ENCODE results near the gene PRAME. TPM values are rescaled to one million over a fixed set of nuclear protein-coding genes. Genes with fewer than 3 reads are reported as not detected.

The PRAME gene
- total and polyA plus RNA-seq, 2 of the 13 experiments (the other 11 are each of a cell fraction or from before 2014, with no cell fraction given): 0.11 to 0.83 TPM

- Histone ChIP-seq H3K9ac (ENCODE audit: insufficient read depth, low read depth, low read length) (no peak overlapping the region), H2AFZ (ENCODE audit: low read length) (no peak overlapping the region), H4K20me1 (ENCODE audit: insufficient read depth, low read length) (no peaks in the 10 kb centered on the region), H3K4me1 (ENCODE audit: insufficient read depth, low read length) (no peaks in the 10 kb centered on the region), H3K9me3 (ENCODE audit: low read length) (no peaks in the 10 kb centered on the region), H3K4me3 (replicated peaks in 1 of 3; ENCODE audit: insufficient read depth in 1 of 3, low read depth in 2 of 3, low read length in 3 of 3) (no peak overlapping the region), H3K79me2 (ENCODE audit: insufficient read depth, low read length) (no peaks in the 10 kb centered on the region), H3K27me3 (ENCODE audit: control insufficient read depth in 1 of 2, insufficient read depth in 2 of 2, low read length in 2 of 2) (peaks cover 0 to 13% of the 10 kb centered on the region in 2 experiments; a peak in 2 of 5 replicates), H3K4me2 (ENCODE audit: low read depth, low read length) (no peak overlapping the region), H3K27ac (ENCODE audit: extremely low read length, insufficient read depth, low read length) (no peak overlapping the region), H3K36me3 (replicated peaks in 1 of 2; ENCODE audit: control insufficient read depth in 1 of 2, insufficient read depth in 2 of 2, low read length in 2 of 2) (no peaks in the 10 kb centered on the region)
- no TSS peak for BruUV-seq (replicated peaks)
- in situ Hi-C loops (cut with HindIII; ENCODE audit: extremely low pct_ligation_motif_present, low pct_unique_long_range_greater_than_20kb) (no loop called here), intact Hi-C loops (cut with micrococcal nuclease; ENCODE audit: unreplicated experiment) (no loop called here)
- DNase-seq (ENCODE audit: low spot score) (no peak), ATAC-seq (no peak), FAIRE-seq (no peak)
- 0% methylated on average over 1 of the region's 9 CpGs for WGBS (ENCODE audit: low lambda C conversion rate)
- no peak for TF ChIP-seq TBL1XR1 (IDR thresholded peaks at IDR 0.05; ENCODE audit: borderline replicate concordance, low read length, partially characterized antibody)
- no peak for TF ChIP-seq PBX2 (CRISPR knock-in tag; IDR thresholded peaks at IDR 0.05)
- TF ChIP-seq FOSL1 (CRISPR knock-in tag; IDR thresholded peaks at IDR 0.05; ENCODE audit: borderline replicate concordance): no peak
- TF ChIP-seq NFIB (CRISPR knock-in tag; IDR thresholded peaks at IDR 0.05; ENCODE audit: borderline replicate concordance): no peak
- no peak for TF ChIP-seq RELA (CRISPR knock-in tag; IDR thresholded peaks at IDR 0.05)
- no peak for TF ChIP-seq ZNF235 (CRISPR knock-in tag; IDR thresholded peaks at IDR 0.05; ENCODE audit: borderline replicate concordance)
- TF ChIP-seq TOE1 (CRISPR knock-in tag; IDR thresholded peaks at IDR 0.05): no peak
- ChIA-PET POLR2A (no interaction called here), CTCF (ENCODE audit: low intra/inter-chr PET ratio, low total read pairs) (no interaction called here)
Measured at GRCh38 chr22:22548317-22548716, 10.7 kb downstream of the PRAME start.

GRCh38 chr22:22547692-22548300 is 11.3 kb downstream of the PRAME start:
- ChIA-PET POLR2A (no interaction called here), CTCF (ENCODE audit: low intra/inter-chr PET ratio, low total read pairs) (no interaction called here)
- ATAC-seq (no peak), DNase-seq (ENCODE audit: low spot score) (no peak), FAIRE-seq (no peak)
- Histone ChIP-seq H4K20me1 (ENCODE audit: insufficient read depth, low read length) (no peaks in the 10 kb centered on the region), H3K4me1 (ENCODE audit: insufficient read depth, low read length) (no peaks in the 10 kb centered on the region), H2AFZ (ENCODE audit: low read length) (no peak overlapping the region), H3K9ac (ENCODE audit: insufficient read depth, low read depth, low read length) (no peak overlapping the region), H3K9me3 (ENCODE audit: low read length) (no peaks in the 10 kb centered on the region), H3K36me3 (replicated peaks in 1 of 2; ENCODE audit: control insufficient read depth in 1 of 2, insufficient read depth in 2 of 2, low read length in 2 of 2) (no peaks in the 10 kb centered on the region), H3K27me3 (ENCODE audit: control insufficient read depth in 1 of 2, insufficient read depth in 2 of 2, low read length in 2 of 2) (peaks cover 0 to 13% of the 10 kb centered on the region in 2 experiments; a peak in 2 of 5 replicates), H3K4me3 (replicated peaks in 1 of 3; ENCODE audit: insufficient read depth in 1 of 3, low read depth in 2 of 3, low read length in 3 of 3) (no peak overlapping the region), H3K27ac (ENCODE audit: extremely low read length, insufficient read depth, low read length) (no peak overlapping the region), H3K79me2 (ENCODE audit: insufficient read depth, low read length) (no peaks in the 10 kb centered on the region), H3K4me2 (ENCODE audit: low read depth, low read length) (no peak overlapping the region)
- BruUV-seq (replicated peaks): no TSS peak
- intact Hi-C loops (cut with micrococcal nuclease; ENCODE audit: unreplicated experiment) (no loop called here), in situ Hi-C loops (cut with HindIII; ENCODE audit: extremely low pct_ligation_motif_present, low pct_unique_long_range_greater_than_20kb) (no loop called here)
- no peak for TF ChIP-seq JUND (CRISPR knock-in tag; IDR thresholded peaks at IDR 0.05)
- TF ChIP-seq BORCS8-MEF2B (CRISPR knock-in tag; IDR thresholded peaks at IDR 0.05): no peak
- no peak for TF ChIP-seq ZSCAN31 (CRISPR knock-in tag; IDR thresholded peaks at IDR 0.05; ENCODE audit: low read depth)
- TF ChIP-seq ZMAT5 (CRISPR knock-in tag; IDR thresholded peaks at IDR 0.05; ENCODE audit: borderline replicate concordance, low read depth): no peak
- no peak for TF ChIP-seq NR2F6 (IDR thresholded peaks at IDR 0.05)
- TF ChIP-seq NR2F6 (CRISPR knock-in tag; IDR thresholded peaks at IDR 0.05): no peak
- TF ChIP-seq SSRP1 (CRISPR knock-in tag; IDR thresholded peaks at IDR 0.05): no peak
- no peak for TF ChIP-seq ZNF7 (CRISPR knock-in tag; IDR thresholded peaks at IDR 0.05)
- no peak for TF ChIP-seq TCF7L2 (IDR thresholded peaks at IDR 0.05; ENCODE audit: low read depth, low read length)
- no peak for TF ChIP-seq SAP130 (CRISPR knock-in tag; IDR thresholded peaks at IDR 0.05; ENCODE audit: low read depth)
- 15% methylated on average over 3 of the region's 3 CpGs for WGBS (ENCODE audit: low lambda C conversion rate)

All from HepG2 (cell line).